PFSK-1 (cell line): ENCODE data around the gene KLHL36.

Source experiments
- FOXP2 ChIP-seq: optimal IDR thresholded peaks from 2 replicates; pipeline ENCODE3; 2011; ENCODE audit warnings: borderline replicate concordance, control low read depth, inconsistent platforms; ENCODE audit not compliant: insufficient read depth; ENCODE audit errors: extremely low read length, extremely low read depth
- POLR2AphosphoS5 ChIP-seq: IDR thresholded peaks from 2 replicates; pipeline ENCODE4 v1.6.1; 2012; ENCODE audit warnings: low read depth, mild to moderate bottlenecking, control low read depth, low read length, moderate library complexity
- SIN3A ChIP-seq: IDR thresholded peaks from 2 replicates; pipeline ENCODE4 v1.6.1; 2012; ENCODE audit warnings: mild to moderate bottlenecking, low read length, moderate library complexity, borderline replicate concordance; ENCODE audit not compliant: insufficient read depth
- TAF1 ChIP-seq: IDR thresholded peaks from 2 replicates; pipeline ENCODE4 v1.6.1; 2012; ENCODE audit warnings: low read length, control low read depth, borderline replicate concordance; ENCODE audit not compliant: insufficient read depth
- TF ChIP-seq, protein P1 (sequence below), 2 experiments: IDR thresholded peaks; 2 replicates each; pipeline versions ENCODE4 v1.6.1 to v1.8.0; 2011 to 2012; ENCODE audit warnings: low read depth in 2 of 2, low read length in 2 of 2, control low read depth in 1 of 2, inconsistent platforms in 1 of 2, mild to moderate bottlenecking in 1 of 2, moderate library complexity in 1 of 2; ENCODE audit not compliant: insufficient read depth in 1 of 2

Gene KLHL36

DNA sequence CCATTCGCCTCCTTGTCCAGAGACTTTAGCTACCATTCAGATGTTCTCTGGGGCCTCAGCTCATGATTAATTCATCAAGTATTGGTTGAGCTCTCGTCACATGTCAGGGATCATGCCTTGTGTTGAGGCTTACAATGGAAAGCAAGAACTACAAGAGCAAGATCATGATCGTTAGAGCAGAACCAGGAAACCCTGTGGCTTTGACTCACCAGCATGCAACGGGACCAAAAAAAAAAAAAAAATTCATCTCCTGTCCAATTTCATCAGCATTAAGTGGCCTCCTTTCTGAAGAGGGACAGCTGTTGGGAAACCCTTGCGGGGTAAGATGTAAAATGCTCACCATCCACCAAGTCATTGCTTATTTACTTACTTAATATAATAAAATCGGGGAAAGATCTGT lies 39.4 kb downstream of the KLHL36 start:
- no peak for TF ChIP-seq SIN3A
- no peak for TF ChIP-seq POLR2AphosphoS5
- no peak for TF ChIP-seq TAF1
- TF ChIP-seq, protein P1, sequence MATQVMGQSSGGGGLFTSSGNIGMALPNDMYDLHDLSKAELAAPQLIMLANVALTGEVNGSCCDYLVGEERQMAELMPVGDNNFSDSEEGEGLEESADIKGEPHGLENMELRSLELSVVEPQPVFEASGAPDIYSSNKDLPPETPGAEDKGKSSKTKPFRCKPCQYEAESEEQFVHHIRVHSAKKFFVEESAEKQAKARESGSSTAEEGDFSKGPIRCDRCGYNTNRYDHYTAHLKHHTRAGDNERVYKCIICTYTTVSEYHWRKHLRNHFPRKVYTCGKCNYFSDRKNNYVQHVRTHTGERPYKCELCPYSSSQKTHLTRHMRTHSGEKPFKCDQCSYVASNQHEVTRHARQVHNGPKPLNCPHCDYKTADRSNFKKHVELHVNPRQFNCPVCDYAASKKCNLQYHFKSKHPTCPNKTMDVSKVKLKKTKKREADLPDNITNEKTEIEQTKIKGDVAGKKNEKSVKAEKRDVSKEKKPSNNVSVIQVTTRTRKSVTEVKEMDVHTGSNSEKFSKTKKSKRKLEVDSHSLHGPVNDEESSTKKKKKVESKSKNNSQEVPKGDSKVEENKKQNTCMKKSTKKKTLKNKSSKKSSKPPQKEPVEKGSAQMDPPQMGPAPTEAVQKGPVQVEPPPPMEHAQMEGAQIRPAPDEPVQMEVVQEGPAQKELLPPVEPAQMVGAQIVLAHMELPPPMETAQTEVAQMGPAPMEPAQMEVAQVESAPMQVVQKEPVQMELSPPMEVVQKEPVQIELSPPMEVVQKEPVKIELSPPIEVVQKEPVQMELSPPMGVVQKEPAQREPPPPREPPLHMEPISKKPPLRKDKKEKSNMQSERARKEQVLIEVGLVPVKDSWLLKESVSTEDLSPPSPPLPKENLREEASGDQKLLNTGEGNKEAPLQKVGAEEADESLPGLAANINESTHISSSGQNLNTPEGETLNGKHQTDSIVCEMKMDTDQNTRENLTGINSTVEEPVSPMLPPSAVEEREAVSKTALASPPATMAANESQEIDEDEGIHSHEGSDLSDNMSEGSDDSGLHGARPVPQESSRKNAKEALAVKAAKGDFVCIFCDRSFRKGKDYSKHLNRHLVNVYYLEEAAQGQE (IDR thresholded peaks at IDR 0.05; ENCODE audit: insufficient read depth in 1 of 2, low read depth in 2 of 2, low read length in 2 of 2), result no peak
- TF ChIP-seq FOXP2, result no peak

DNA sequence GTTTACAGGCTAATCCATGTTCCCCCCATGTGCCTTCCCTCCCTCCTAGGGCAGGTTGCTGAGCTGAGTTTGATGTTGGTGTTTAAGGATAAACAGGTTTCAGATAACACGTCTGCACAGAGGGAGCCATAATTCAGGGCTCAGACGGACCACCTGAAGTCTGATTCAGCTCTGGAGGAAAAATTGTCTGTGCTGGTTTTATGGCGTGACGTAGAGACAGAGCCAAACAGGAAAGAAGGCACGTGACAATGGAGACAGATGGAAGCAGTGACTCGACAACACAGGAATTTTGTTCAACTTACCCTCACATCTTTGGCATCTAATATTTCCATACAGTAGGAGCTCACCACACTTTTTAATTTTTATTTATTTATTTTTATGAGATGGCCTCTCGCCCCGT lies 40.8 kb downstream of the KLHL36 start:
- no peak for TF ChIP-seq POLR2AphosphoS5

DNA sequence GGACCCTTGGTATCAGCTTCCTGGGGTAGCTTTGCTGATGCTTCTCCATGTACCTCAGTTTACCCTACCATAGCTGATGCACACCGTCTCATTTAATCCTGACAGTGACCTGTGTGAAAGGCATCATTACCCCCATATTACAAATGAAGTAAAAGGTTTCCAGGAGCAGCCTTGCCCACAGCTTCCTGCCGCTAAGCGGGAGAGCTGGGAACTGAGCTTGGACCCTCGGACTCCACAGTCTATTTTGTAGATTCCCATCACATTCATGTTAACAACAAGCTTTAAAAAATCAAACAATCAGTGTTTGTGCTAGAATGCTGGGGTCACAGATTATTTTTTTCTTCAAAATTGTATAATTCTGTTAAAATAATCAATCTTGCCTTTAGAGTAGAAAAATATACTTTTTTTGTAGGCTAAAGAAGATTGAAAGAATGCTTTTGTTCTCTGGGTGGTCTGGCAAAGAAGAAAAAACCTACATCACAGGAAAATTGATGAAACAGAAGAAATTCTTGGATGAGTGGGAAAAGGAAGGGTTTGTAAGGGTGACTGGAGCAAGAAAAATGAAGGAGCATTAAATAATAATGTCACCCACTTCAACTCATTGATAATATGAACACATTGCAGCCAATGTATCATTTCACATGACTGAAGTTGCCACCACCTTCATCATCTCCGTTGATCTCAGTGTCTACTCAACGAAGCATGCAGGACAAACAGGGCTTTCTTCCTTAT lies 41.9 kb downstream of the KLHL36 start:
- TF ChIP-seq, protein P1 (IDR thresholded peaks at IDR 0.05; ENCODE audit: insufficient read depth in 1 of 2, low read depth in 2 of 2, low read length in 2 of 2), result no peak
- TF ChIP-seq TAF1 (no peak), POLR2AphosphoS5 (no peak)

DNA sequence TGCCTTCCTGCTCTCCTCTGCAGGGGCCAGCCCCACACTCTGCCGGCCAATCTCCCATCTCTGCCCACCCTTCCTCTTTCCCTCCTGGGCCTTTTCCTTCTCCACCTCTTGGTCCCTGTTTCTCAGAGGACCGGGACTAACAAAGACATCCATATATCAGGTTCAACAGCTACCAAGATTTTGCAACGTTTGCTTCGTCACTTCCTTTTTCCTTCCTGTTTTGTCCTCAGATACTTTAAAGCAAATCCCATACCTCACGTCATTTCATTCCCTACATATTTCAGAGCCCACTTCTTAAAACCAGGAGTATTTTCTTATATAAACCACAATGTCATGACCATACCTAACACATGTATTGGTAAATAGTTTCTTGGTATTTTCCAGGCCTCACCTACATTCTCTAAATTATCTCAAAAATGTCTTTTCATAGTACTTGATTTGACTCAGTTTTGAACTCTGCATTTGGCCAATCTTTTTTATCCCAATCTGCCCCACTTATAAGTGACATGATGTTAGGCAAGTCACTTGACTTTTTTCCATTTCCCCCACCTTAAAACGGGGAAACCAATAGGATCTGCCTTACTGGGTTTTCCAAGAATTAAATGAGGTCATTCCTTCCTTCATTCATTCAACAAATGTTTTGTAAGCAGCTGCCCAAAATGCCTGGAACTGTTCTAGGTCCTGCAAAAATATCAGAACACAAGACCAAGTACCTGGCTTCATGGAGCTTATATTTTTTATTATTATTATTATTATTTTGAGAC lies 44.3 kb downstream of the KLHL36 start:
- TF ChIP-seq TAF1 (no peak), FOXP2 (no peak), POLR2AphosphoS5 (no peak), SIN3A (no peak)
- TF ChIP-seq, protein P1 (IDR thresholded peaks at IDR 0.05; ENCODE audit: insufficient read depth in 1 of 2, low read depth in 2 of 2, low read length in 2 of 2), result no peak

DNA sequence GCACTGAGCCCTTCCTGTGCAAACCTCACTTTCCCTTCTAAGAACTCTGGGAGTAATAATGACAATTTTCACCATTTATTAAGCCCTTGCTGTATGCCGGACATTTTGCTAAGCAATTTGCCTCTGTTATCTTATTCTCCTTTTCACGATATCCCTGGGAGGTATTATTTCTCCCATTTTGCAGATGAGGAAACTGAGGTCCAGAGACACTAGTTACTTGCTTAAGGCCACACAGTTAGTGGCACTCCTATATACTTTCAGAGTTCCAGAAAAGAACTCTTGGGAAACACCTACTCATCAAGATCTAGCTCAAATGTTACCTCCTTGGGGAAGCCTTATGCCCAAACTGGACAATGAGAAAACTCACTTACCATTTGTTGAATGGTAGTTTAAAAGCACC lies 46.7 kb downstream of the KLHL36 start:
- no peak for TF ChIP-seq POLR2AphosphoS5
- no peak for TF ChIP-seq TAF1
- no peak for TF ChIP-seq FOXP2
- no peak for TF ChIP-seq SIN3A
- TF ChIP-seq, protein P1 (IDR thresholded peaks at IDR 0.05; ENCODE audit: insufficient read depth in 1 of 2, low read depth in 2 of 2, low read length in 2 of 2), result no peak
